ENCODE data around the gene GOPC.

GOPC gene

DNA sequence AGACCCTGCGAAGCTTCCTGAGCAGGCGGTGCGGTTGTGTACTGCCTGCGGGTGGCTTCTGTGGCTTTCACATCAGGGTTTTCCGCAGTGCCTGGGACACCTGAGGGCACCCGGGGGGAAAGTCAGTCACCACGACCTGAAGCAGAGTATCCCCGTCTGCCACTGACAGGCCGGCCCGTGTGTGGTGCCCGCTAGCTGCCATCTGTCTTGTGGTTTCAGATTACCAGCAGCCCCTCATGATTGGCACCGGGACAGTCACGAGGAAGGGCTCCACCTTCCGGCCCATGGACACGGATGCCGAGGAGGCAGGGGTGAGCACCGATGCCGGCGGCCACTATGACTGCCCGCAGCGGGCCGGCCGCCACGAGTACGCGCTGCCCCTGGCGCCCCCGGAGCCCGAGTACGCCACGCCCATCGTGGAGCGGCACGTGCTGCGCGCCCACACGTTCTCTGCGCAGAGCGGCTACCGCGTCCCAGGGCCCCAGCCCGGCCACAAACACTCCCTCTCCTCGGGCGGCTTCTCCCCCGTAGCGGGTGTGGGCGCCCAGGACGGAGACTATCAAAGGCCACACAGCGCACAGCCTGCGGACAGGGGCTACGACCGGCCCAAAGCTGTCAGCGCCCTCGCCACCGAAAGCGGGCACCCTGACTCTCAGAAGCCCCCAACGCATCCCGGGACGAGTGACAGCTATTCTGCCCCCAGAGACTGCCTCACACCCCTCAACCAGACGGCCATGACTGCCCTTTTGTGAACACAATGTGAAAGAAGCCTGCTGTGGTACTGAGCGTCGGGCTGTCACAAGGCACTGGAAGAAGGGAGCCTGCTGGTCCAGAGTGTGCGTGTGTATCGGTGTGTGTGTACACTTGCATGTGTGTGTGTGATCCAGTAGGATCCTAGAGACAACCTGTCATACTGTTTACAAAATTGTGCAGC lies 54.4 kb downstream of the GOPC start:
- TF ChIP-seq GLIS3 (CRISPR knock-in tag; IDR thresholded peaks at IDR 0.05) (no peak), CSRNP3 (CRISPR knock-in tag; IDR thresholded peaks at IDR 0.05) (no peak)
- ATAC-seq: peak; percentile 51

DNA sequence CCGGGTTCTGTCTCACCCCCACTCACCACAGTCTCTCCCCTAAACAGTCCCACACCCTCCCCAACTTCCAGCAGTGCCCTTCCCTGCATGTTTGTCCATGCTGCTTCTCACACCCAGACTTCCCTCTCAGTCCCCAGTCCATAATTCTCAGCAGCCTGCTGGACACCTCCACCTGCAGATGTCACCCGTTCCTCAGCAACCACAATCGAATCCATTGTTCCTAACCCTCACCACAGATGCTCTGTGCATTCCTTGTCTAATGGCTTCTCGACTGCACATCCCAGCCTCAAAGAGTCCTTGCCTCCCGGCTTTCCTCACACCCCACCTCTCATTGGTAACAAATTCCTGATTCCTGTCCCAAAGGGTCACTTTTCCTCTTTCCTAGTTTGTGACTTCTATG lies 55.6 kb downstream of the GOPC start:
- ATAC-seq: no peak
- no peak for TF ChIP-seq ZNF8 (CRISPR knock-in tag; IDR thresholded peaks at IDR 0.05)
- no peak for TF ChIP-seq PPARA (CRISPR knock-in tag; IDR thresholded peaks at IDR 0.05; ENCODE audit: borderline replicate concordance)
- TF ChIP-seq SNAI2 (CRISPR knock-in tag; IDR thresholded peaks at IDR 0.05): no peak
- TF ChIP-seq OSR1 (CRISPR knock-in tag; IDR thresholded peaks at IDR 0.05): no peak
- no peak for TF ChIP-seq ISL1 (CRISPR knock-in tag; IDR thresholded peaks at IDR 0.05)
- no peak for TF ChIP-seq ZFP30 (CRISPR knock-in tag; IDR thresholded peaks at IDR 0.05)
- no peak for TF ChIP-seq ZNF565 (CRISPR knock-in tag; conservative IDR thresholded peaks at IDR 0.05; ENCODE audit: low read depth)
- TF ChIP-seq ZNF70 (CRISPR knock-in tag; IDR thresholded peaks at IDR 0.05): no peak
- TF ChIP-seq ZC3H10 (CRISPR knock-in tag; IDR thresholded peaks at IDR 0.05): no peak
- no peak for TF ChIP-seq ESRRG (CRISPR knock-in tag; IDR thresholded peaks at IDR 0.05)
- no peak for TF ChIP-seq GLIS3 (CRISPR knock-in tag; IDR thresholded peaks at IDR 0.05)
- TF ChIP-seq, protein P1, sequence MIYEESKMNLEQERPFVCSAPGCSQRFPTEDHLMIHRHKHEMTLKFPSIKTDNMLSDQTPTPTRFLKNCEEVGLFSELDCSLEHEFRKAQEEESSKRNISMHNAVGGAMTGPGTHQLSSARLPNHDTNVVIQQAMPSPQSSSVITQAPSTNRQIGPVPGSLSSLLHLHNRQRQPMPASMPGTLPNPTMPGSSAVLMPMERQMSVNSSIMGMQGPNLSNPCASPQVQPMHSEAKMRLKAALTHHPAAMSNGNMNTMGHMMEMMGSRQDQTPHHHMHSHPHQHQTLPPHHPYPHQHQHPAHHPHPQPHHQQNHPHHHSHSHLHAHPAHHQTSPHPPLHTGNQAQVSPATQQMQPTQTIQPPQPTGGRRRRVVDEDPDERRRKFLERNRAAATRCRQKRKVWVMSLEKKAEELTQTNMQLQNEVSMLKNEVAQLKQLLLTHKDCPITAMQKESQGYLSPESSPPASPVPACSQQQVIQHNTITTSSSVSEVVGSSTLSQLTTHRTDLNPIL (CRISPR knock-in tag; IDR thresholded peaks at IDR 0.05; ENCODE audit: low read depth): no peak
- no peak for TF ChIP-seq ARNTL (CRISPR knock-in tag; IDR thresholded peaks at IDR 0.05; ENCODE audit: borderline replicate concordance, low read depth)
- TF ChIP-seq CSDC2 (CRISPR knock-in tag; IDR thresholded peaks at IDR 0.05): no peak
- TF ChIP-seq BACH2 (CRISPR knock-in tag; IDR thresholded peaks at IDR 0.05; ENCODE audit: borderline replicate concordance): no peak
- TF ChIP-seq PATZ1 (CRISPR knock-in tag; IDR thresholded peaks at IDR 0.05; ENCODE audit: borderline replicate concordance): no peak
- TF ChIP-seq TOX (CRISPR knock-in tag; IDR thresholded peaks at IDR 0.05; ENCODE audit: borderline replicate concordance): no peak
- TF ChIP-seq CSRNP3 (CRISPR knock-in tag; IDR thresholded peaks at IDR 0.05): no peak
- TF ChIP-seq, protein P2, sequence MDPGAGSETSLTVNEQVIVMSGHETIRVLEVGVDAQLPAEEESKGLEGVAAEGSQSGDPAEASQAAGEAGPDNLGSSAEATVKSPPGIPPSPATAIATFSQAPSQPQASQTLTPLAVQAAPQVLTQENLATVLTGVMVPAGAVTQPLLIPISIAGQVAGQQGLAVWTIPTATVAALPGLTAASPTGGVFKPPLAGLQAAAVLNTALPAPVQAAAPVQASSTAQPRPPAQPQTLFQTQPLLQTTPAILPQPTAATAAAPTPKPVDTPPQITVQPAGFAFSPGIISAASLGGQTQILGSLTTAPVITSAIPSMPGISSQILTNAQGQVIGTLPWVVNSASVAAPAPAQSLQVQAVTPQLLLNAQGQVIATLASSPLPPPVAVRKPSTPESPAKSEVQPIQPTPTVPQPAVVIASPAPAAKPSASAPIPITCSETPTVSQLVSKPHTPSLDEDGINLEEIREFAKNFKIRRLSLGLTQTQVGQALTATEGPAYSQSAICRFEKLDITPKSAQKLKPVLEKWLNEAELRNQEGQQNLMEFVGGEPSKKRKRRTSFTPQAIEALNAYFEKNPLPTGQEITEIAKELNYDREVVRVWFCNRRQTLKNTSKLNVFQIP (CRISPR knock-in tag; IDR thresholded peaks at IDR 0.05; ENCODE audit: borderline replicate concordance, low read depth): no peak
- TF ChIP-seq, protein P3, sequence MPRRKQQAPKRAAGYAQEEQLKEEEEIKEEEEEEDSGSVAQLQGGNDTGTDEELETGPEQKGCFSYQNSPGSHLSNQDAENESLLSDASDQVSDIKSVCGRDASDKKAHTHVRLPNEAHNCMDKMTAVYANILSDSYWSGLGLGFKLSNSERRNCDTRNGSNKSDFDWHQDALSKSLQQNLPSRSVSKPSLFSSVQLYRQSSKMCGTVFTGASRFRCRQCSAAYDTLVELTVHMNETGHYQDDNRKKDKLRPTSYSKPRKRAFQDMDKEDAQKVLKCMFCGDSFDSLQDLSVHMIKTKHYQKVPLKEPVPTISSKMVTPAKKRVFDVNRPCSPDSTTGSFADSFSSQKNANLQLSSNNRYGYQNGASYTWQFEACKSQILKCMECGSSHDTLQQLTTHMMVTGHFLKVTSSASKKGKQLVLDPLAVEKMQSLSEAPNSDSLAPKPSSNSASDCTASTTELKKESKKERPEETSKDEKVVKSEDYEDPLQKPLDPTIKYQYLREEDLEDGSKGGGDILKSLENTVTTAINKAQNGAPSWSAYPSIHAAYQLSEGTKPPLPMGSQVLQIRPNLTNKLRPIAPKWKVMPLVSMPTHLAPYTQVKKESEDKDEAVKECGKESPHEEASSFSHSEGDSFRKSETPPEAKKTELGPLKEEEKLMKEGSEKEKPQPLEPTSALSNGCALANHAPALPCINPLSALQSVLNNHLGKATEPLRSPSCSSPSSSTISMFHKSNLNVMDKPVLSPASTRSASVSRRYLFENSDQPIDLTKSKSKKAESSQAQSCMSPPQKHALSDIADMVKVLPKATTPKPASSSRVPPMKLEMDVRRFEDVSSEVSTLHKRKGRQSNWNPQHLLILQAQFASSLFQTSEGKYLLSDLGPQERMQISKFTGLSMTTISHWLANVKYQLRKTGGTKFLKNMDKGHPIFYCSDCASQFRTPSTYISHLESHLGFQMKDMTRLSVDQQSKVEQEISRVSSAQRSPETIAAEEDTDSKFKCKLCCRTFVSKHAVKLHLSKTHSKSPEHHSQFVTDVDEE (CRISPR knock-in tag; IDR thresholded peaks at IDR 0.05): no peak
